GM21717 (cell line): ENCODE measurements around the gene SAP30BP.
"Not testable (repeated sequence)": the region's sequence is repeated elsewhere in the genome, so short reads cannot be mapped to it uniquely, and the experiment has no call there.

Experiments used
- ATAC-seq: cut with Tn5 transposase; IDR thresholded peaks from one replicate; pipeline ENCODE4 v1.9.1; 2021; ENCODE audit warnings: mild to moderate bottlenecking, moderate library complexity; ENCODE audit not compliant: unreplicated experiment

The SAP30BP gene

GRCh38 chr17:75633486-75634375 is 33.4 kb upstream of the SAP30BP start:
- ATAC-seq = no peak

GRCh38 chr17:75634376-75634740 is 32.8 kb upstream of the SAP30BP start:
- ATAC-seq = no peak

GRCh38 chr17:75634754-75635609 is 32.2 kb upstream of the SAP30BP start:
- ATAC-seq = no peak

GRCh38 chr17:75635610-75636202 is 31.4 kb upstream of the SAP30BP start:
- no peak for ATAC-seq

GRCh38 chr17:75636381-75637142 is 30.6 kb upstream of the SAP30BP start:
- no peak for ATAC-seq

- no peak for ATAC-seq
Observed at GRCh38 chr17:75637143-75637538, 30.0 kb upstream of the SAP30BP start.

- no peak for ATAC-seq
Observed at GRCh38 chr17:75637551-75637950, 29.6 kb upstream of the SAP30BP start.

- ATAC-seq = not testable (repeated sequence)
Observed at GRCh38 chr17:75638039-75638438, 29.1 kb upstream of the SAP30BP start.

- no peak for ATAC-seq
Observed at GRCh38 chr17:75638893-75639292, 28.2 kb upstream of the SAP30BP start.

- no peak for ATAC-seq
Observed at GRCh38 chr17:75639327-75639726, 27.8 kb upstream of the SAP30BP start.

GRCh38 chr17:75639771-75640555 is 27.2 kb upstream of the SAP30BP start:
- no peak for ATAC-seq

GRCh38 chr17:75640556-75641119 is 26.5 kb upstream of the SAP30BP start:
- ATAC-seq = no peak

- ATAC-seq = no peak
Observed at GRCh38 chr17:75641343-75641742, 25.8 kb upstream of the SAP30BP start.

GRCh38 chr17:75642182-75642783 is 24.9 kb upstream of the SAP30BP start:
- ATAC-seq = no peak

GRCh38 chr17:75642784-75643642 is 24.1 kb upstream of the SAP30BP start:
- ATAC-seq = no peak

- ATAC-seq = no peak
Observed at GRCh38 chr17:75643643-75644017, 23.5 kb upstream of the SAP30BP start.

- no peak for ATAC-seq
Observed at GRCh38 chr17:75645501-75645888, 21.6 kb upstream of the SAP30BP start.

- no peak for ATAC-seq
Observed at GRCh38 chr17:75645889-75646637, 21.1 kb upstream of the SAP30BP start.
